ENCODE measurements around the gene SLC35F6.

GRCh38 chr2:26715528-26716270 lies 48.4 kb upstream of the SLC35F6 start:
- TF ChIP-seq CTCF (IDR thresholded peaks at IDR 0.05) (no peak), POLR2AphosphoS5 (IDR thresholded peaks at IDR 0.05; ENCODE audit: low read depth, low read length) (no peak)
